Measurements from ENCODE around the gene PRKX. TPM values are rescaled to one million over a fixed set of nuclear protein-coding genes. Genes with fewer than 3 reads are reported as not detected.
A peak's percentile ranks its signal among the peaks of the same experiment; 100 is the strongest.
"Not testable (repeated sequence)": the region's sequence is repeated elsewhere in the genome, so short reads cannot be mapped to it uniquely, and the experiment has no call there.

The PRKX gene
- total RNA-seq, 6 experiments from 2014 or later = 1.7 to 7.2 (median 3.7) TPM

DNA sequence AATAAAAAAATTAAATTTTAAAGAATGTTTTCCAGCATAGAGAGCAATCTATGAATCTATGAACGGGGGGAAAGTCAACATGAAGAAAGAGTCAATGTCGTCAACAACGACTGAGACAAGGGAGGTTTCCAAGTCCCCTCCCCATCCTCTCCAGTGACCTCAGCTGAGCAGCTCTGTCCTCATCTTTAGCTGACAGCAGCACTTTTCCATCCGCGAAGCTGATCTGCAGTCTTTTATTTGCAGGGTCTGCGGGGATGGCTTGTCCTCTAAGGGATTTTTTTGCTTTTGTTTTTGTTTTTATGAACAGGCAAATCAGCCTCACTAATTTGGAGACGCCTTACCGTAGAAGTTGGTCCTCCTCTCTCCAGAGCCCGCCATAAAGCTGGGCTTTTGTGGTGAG lies 46.5 kb downstream of the PRKX start:
- 66% methylated on average over 9 of the region's 9 CpGs for WGBS (ENCODE audit: insufficient coverage, low coverage, low lambda C conversion rate, missing lambda C conversion rate)
- Histone ChIP-seq H3K27ac (no peak overlapping the region), H3K9me3 (no peaks in the 10 kb centered on the region), H3K4me1 (no peaks in the 10 kb centered on the region), H3K4me3 (no peak overlapping the region), H3K27me3 (no peaks in the 10 kb centered on the region), H3K36me3 (no peaks in the 10 kb centered on the region)
- intact Hi-C loops (cut with DNase I) = no loop called here
- no peak for DNase-seq
- TF ChIP-seq POLR2A (IDR thresholded peaks at IDR 0.05) = no peak
- TF ChIP-seq, protein P1, sequence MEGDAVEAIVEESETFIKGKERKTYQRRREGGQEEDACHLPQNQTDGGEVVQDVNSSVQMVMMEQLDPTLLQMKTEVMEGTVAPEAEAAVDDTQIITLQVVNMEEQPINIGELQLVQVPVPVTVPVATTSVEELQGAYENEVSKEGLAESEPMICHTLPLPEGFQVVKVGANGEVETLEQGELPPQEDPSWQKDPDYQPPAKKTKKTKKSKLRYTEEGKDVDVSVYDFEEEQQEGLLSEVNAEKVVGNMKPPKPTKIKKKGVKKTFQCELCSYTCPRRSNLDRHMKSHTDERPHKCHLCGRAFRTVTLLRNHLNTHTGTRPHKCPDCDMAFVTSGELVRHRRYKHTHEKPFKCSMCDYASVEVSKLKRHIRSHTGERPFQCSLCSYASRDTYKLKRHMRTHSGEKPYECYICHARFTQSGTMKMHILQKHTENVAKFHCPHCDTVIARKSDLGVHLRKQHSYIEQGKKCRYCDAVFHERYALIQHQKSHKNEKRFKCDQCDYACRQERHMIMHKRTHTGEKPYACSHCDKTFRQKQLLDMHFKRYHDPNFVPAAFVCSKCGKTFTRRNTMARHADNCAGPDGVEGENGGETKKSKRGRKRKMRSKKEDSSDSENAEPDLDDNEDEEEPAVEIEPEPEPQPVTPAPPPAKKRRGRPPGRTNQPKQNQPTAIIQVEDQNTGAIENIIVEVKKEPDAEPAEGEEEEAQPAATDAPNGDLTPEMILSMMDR (IDR thresholded peaks at IDR 0.05) = no peak
- peak in 1 of 4 donors; percentile 36 for ATAC-seq

DNA sequence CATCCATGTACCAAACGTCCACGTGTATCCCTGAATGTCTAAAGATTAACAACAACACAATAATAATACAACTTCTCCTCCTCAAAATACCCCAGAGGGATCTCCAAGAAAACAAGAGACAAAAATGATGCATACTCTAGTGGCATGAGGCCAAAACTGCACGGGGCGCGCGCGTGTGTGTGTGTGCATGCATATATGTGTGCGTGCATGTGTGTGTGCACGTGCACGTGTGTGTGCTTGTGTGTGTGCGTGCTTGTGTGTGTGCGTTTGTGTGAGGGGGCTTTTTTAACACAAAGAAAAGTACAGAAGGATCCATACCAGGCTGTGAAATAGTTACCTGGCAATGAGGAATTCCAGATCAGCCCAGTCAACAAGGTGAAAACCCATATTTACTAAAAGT lies 48.5 kb downstream of the PRKX start:
- ATAC-seq (no peak), DNase-seq (no peak)
- TF ChIP-seq, protein P1 (IDR thresholded peaks at IDR 0.05) = no peak
- TF ChIP-seq POLR2A (IDR thresholded peaks at IDR 0.05) = no peak
- intact Hi-C loops (cut with DNase I) = no loop called here
- no peaks in the 10 kb centered on the region for H3K4me1 ChIP-seq
- H3K27ac ChIP-seq = no peak overlapping the region
- H3K9me3 ChIP-seq = no peaks in the 10 kb centered on the region
- no peaks in the 10 kb centered on the region for H3K27me3 ChIP-seq
- no peaks in the 10 kb centered on the region for H3K36me3 ChIP-seq
- 79% methylated on average over 11 of the region's 12 CpGs for WGBS (ENCODE audit: insufficient coverage, low coverage, low lambda C conversion rate, missing lambda C conversion rate)
- H3K4me3 ChIP-seq = no peak overlapping the region

- H3K9me3 ChIP-seq; H3K4me1 ChIP-seq; H3K27ac ChIP-seq; intact Hi-C loops (cut with DNase I); H3K4me3 ChIP-seq; H3K36me3 ChIP-seq; H3K27me3 ChIP-seq: not testable (repeated sequence)
- peak in 3 of 4 donors; percentile 71 to 82 (median 75) for ATAC-seq
- DNase-seq = peak in 1 of 3 donors; percentile 32
- WGBS (ENCODE audit: insufficient coverage, low coverage, low lambda C conversion rate, missing lambda C conversion rate) = 44% methylated on average over 8 of the region's 9 CpGs
Observed at GRCh38 chrX:3663576-3664250, 49.7 kb downstream of the PRKX start.

DNA sequence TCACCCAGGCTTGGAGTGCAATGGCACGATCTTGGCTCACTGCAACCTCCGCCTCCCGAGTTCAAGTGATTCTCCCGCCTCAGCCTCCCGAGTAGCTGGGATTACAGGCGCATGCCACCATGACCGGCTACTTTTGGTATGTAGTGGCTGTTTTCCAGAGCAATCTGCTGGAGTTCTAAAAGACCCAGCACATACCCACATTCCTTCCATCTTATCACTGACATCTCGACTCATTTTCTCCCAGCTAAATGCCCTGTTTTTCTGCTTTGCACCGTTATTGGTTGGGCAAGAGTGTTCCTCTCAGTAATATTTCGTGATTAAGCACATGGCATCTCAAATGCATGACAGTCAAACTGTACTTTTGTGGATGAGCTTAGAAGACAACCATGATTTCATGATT lies 53.7 kb downstream of the PRKX start:
- intact Hi-C loops (cut with DNase I) = no loop called here
- no peak for ATAC-seq
- 72% methylated on average over 10 of the region's 10 CpGs for whole genome bisulfite sequencing (ENCODE audit: insufficient coverage, low coverage, low lambda C conversion rate, missing lambda C conversion rate)
- no peaks in the 10 kb centered on the region for H3K36me3 ChIP-seq
- H3K9me3 ChIP-seq = no peaks in the 10 kb centered on the region
- no peak overlapping the region for H3K4me3 ChIP-seq
- H3K27ac ChIP-seq = no peak overlapping the region
- DNase-seq = no peak
- TF ChIP-seq, protein P1 (IDR thresholded peaks at IDR 0.05) = no peak
- TF ChIP-seq POLR2A (IDR thresholded peaks at IDR 0.05) = no peak
- no peaks in the 10 kb centered on the region for H3K4me1 ChIP-seq
- no peaks in the 10 kb centered on the region for H3K27me3 ChIP-seq

DNA sequence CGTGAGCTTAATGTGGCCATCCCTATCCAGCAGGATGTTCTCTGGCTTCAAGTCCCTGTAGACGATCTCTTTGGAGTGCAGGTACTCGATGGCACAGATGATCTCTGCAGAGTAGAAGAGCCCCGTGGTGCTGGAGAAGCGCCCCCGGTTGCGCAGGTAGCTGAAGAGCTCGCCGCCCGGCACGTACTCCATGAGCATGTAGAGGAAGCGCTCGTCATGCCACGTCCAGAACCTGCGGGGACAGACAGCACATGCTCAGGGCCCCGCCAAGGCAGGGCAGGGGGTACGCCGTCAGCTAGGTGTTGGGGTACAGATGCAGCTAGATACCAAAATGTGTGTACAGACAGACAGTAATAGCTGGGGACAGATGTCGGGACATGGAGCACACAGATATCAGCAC lies 58.3 kb downstream of the PRKX start:
- intact Hi-C loops (cut with DNase I) = no loop called here
- no peak overlapping the region for H3K27ac ChIP-seq
- TF ChIP-seq POLR2A (IDR thresholded peaks at IDR 0.05) = no peak
- TF ChIP-seq, protein P1 (IDR thresholded peaks at IDR 0.05) = no peak
- no peak for DNase-seq
- 94% methylated on average over 15 of the region's 19 CpGs for WGBS (ENCODE audit: insufficient coverage, low coverage, low lambda C conversion rate, missing lambda C conversion rate)
- H3K27me3 ChIP-seq = no peaks in the 10 kb centered on the region
- no peak overlapping the region for H3K4me3 ChIP-seq
- no peak for ATAC-seq
- no peaks in the 10 kb centered on the region for H3K9me3 ChIP-seq
- no peaks in the 10 kb centered on the region for H3K4me1 ChIP-seq
- H3K36me3 ChIP-seq = no peaks in the 10 kb centered on the region

Measured in right lobe of liver (tissue), 6 donors.